K562 (cell line): ENCODE results near the gene SPATA32. TPM values are rescaled to one million over a fixed set of nuclear protein-coding genes. Genes with fewer than 3 reads are reported as not detected.

Experiments used
- ATF1 ChIP-seq, 2 experiments: fragments of 450-650 bp in 1 of 2; IDR thresholded peaks; 2 replicates each; pipeline ENCODE4 v1.6.1; 2016; ENCODE audit warnings: missing compliant biosample characterization in 1 of 2, missing genetic modification characterization in 1 of 2
- CBX3 ChIP-seq, 2 experiments: IDR thresholded peaks; 1 replicate in 1 of 2; 2 replicates in 1 of 2; pipeline ENCODE4 v1.6.1; 2012; ENCODE audit warnings: inconsistent platforms in 2 of 2, low read length in 2 of 2, borderline replicate concordance in 1 of 2, control low read depth in 1 of 2
- FOXJ2 ChIP-seq: fragments of 200-800 bp; sonication (Bioruptor generic); IDR thresholded peaks from 2 replicates; pipeline ENCODE4 v1.6.1; 2016; ENCODE audit warnings: missing genetic modification characterization, missing compliant biosample characterization
- HDAC1 ChIP-seq, 2 experiments: fragments of 450-650 bp; IDR thresholded peaks; 2 replicates each; pipeline ENCODE4 v1.6.1; 2016 to 2017; ENCODE audit warnings: inconsistent platforms in 1 of 2, mild to moderate bottlenecking in 1 of 2, moderate library complexity in 1 of 2
- PRPF4 ChIP-seq: fragments of 200-400 bp; formaldehyde crosslinking; IDR thresholded peaks from one replicate; pipeline ENCODE4 v1.6.1; 2017; ENCODE audit warnings: low read length, low read depth, mild to moderate bottlenecking; ENCODE audit not compliant: insufficient read depth, poor library complexity, severe bottlenecking
- SPI1 ChIP-seq: IDR thresholded peaks from 2 replicates; pipeline ENCODE4 v1.6.1; 2011; ENCODE audit warnings: low read depth, low read length, control low read depth, borderline replicate concordance
- TBP ChIP-seq: optimal IDR thresholded peaks from 2 replicates; pipeline ENCODE3; 2011; ENCODE audit warnings: low read depth, low read length, improper control_type of control experiment
- ZBED1 ChIP-seq: IDR thresholded peaks from 2 replicates; pipeline ENCODE4 v1.6.1; 2014
- ZNF311 ChIP-seq: fragments of 250-450 bp; sonication (Bioruptor Pico); IDR thresholded peaks from 2 replicates; pipeline ENCODE4 v1.4.0; 2020; ENCODE audit warnings: mild to moderate bottlenecking, moderate library complexity
- polyA plus RNA-seq, 8 experiments: library from polyadenylated mRNA; depleted of rRNA in 4 of 8; stranded (reverse) in 5 of 8; unstranded in 3 of 8; fragments of >200 nt; fragmentation: Nextera tagmentation in 2 of 8; fragmentation: Illumina TruSeq in 1 of 8; extraction: Ambion mirVana in 2 of 8; extraction: Trizol in 1 of 8; gene quantifications; 2 replicates each; pipeline versions ENCODE4 v1.2.1 to v1.2.3, GENCODE V29; 2011 to 2014; ENCODE audit warnings: inconsistent platforms in 1 of 8, missing spikeins in 1 of 8
- total RNA-seq, 7 experiments: library from RNA; depleted of rRNA in 6 of 7; stranded (reverse); fragments of >200 nt in 6 of 7; fragmentation: Illumina TruSeq in 2 of 7; extraction: Trizol in 2 of 7; gene quantifications; 2 replicates each; pipeline versions ENCODE4 v1.2.1 to v1.2.3, GENCODE V29; 2011 to 2021; ENCODE audit warnings: low replicate concordance in 1 of 7
- TF ChIP-seq, protein P1 (sequence below), 3 experiments: fragments of 200-800 bp in 1 of 3; sonication (Bioruptor generic) in 1 of 3; sonication (generic) in 1 of 3; formaldehyde crosslinking in 1 of 3; IDR thresholded peaks; 2 replicates each; pipeline versions ENCODE4 v1.6.1 to v1.8.0; 2016 to 2022; ENCODE audit warnings: mild to moderate bottlenecking in 2 of 3, missing compliant biosample characterization in 2 of 3, missing genetic modification characterization in 2 of 3, missing genetic modification reagents in 1 of 3
- TF ChIP-seq, protein P2 (sequence below): fragments of 250-450 bp; sonication (Bioruptor Pico); IDR thresholded peaks from 2 replicates; pipeline ENCODE4 v1.4.0; 2020
- TF ChIP-seq, protein P3 (sequence below): fragments of 450-650 bp; conservative IDR thresholded peaks from 2 replicates; pipeline ENCODE4 v1.6.1; 2016; ENCODE audit warnings: missing genetic modification characterization, low read depth, mild to moderate bottlenecking, control low read depth, missing compliant biosample characterization
- TF ChIP-seq, protein P4 (sequence below): sonication (generic); IDR thresholded peaks from 2 replicates; pipeline ENCODE4 v1.6.1; 2016
- TF ChIP-seq, protein P5 (sequence below): fragments of 250-450 bp; sonication (Bioruptor Pico); IDR thresholded peaks from 2 replicates; pipeline ENCODE4 v1.9.0; 2021; ENCODE audit warnings: mild to moderate bottlenecking, inconsistent platforms

The SPATA32 gene
- total and polyA plus RNA-seq, 9 of the 15 experiments (the other 6 are each of a cell fraction or from before 2014, with no cell fraction given): 0.03 to 0.06 TPM; not detected in 7

DNA sequence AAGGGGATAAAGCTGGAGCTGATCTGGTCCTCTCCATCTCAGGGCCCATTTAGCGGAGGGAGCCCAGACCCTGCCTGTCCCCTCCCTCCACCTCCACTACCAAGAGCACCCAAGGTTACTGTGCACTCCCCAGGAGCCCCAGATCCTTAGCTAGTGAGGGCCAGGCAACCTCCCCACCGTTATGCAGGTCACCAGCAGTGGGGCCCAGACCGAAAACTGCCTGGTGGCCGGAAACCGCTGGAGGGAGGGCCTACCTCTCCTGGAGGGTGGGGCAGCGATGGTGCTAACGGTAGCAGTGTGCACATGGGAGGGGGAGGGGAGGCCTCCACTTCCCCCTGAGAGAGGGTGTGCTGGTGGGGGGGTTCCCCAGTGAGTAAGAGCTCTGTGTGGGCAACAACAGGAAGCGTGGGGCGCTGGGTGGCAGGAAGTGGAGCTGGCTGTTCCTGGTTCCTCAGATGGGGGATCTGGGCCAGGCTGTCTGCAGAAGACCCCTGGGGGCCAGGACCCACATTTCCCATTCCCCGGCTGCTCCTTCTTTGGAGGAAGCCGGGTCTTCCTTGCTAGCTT lies 35.8 kb downstream of the SPATA32 start (continued):
- TF ChIP-seq, protein P1, sequence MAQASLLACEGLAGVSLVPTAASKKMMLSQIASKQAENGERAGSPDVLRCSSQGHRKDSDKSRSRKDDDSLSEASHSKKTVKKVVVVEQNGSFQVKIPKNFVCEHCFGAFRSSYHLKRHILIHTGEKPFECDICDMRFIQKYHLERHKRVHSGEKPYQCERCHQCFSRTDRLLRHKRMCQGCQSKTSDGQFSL (CRISPR knock-in tag; IDR thresholded peaks at IDR 0.05): peak; percentile 94
- TF ChIP-seq, protein P1 (tag; IDR thresholded peaks at IDR 0.05): no peak; a peak in 1 of 4 replicates
- TF ChIP-seq, protein P2, sequence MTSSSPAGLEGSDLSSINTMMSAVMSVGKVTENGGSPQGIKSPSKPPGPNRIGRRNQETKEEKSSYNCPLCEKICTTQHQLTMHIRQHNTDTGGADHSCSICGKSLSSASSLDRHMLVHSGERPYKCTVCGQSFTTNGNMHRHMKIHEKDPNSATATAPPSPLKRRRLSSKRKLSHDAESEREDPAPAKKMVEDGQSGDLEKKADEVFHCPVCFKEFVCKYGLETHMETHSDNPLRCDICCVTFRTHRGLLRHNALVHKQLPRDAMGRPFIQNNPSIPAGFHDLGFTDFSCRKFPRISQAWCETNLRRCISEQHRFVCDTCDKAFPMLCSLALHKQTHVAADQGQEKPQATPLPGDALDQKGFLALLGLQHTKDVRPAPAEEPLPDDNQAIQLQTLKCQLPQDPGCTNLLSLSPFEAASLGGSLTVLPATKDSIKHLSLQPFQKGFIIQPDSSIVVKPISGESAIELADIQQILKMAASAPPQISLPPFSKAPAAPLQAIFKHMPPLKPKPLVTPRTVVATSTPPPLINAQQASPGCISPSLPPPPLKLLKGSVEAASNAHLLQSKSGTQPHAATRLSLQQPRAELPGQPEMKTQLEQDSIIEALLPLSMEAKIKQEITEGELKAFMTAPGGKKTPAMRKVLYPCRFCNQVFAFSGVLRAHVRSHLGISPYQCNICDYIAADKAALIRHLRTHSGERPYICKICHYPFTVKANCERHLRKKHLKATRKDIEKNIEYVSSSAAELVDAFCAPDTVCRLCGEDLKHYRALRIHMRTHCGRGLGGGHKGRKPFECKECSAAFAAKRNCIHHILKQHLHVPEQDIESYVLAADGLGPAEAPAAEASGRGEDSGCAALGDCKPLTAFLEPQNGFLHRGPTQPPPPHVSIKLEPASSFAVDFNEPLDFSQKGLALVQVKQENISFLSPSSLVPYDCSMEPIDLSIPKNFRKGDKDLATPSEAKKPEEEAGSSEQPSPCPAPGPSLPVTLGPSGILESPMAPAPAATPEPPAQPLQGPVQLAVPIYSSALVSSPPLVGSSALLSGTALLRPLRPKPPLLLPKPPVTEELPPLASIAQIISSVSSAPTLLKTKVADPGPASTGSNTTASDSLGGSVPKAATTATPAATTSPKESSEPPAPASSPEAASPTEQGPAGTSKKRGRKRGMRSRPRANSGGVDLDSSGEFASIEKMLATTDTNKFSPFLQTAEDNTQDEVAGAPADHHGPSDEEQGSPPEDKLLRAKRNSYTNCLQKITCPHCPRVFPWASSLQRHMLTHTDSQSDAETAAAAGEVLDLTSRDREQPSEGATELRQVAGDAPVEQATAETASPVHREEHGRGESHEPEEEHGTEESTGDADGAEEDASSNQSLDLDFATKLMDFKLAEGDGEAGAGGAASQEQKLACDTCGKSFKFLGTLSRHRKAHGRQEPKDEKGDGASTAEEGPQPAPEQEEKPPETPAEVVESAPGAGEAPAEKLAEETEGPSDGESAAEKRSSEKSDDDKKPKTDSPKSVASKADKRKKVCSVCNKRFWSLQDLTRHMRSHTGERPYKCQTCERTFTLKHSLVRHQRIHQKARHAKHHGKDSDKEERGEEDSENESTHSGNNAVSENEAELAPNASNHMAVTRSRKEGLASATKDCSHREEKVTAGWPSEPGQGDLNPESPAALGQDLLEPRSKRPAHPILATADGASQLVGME (CRISPR knock-in tag): peak; percentile 49; the same call in 1 of the 2 replicates
- TF ChIP-seq ATF1 (CRISPR knock-in tag; IDR thresholded peaks at IDR 0.05): no peak
- TF ChIP-seq ATF1 (tag; IDR thresholded peaks at IDR 0.05): peak; percentile 45; the same call in 1 of the 2 replicates
- peak in 1 of 2 experiments; percentile 72; a peak in 1 of 4 replicates for TF ChIP-seq HDAC1 (IDR thresholded peaks at IDR 0.05)
- peak; percentile 79; the same call in 1 of the 2 replicates for TF ChIP-seq ZBED1
- no peak for TF ChIP-seq FOXJ2 (tag)
- no peak for TF ChIP-seq PRPF4
- TF ChIP-seq, protein P3, sequence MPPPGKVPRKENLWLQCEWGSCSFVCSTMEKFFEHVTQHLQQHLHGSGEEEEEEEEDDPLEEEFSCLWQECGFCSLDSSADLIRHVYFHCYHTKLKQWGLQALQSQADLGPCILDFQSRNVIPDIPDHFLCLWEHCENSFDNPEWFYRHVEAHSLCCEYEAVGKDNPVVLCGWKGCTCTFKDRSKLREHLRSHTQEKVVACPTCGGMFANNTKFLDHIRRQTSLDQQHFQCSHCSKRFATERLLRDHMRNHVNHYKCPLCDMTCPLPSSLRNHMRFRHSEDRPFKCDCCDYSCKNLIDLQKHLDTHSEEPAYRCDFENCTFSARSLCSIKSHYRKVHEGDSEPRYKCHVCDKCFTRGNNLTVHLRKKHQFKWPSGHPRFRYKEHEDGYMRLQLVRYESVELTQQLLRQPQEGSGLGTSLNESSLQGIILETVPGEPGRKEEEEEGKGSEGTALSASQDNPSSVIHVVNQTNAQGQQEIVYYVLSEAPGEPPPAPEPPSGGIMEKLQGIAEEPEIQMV (tag): 0 out of 2 replicates have a peak, but pooled peaks have one; percentile 4
- TF ChIP-seq, protein P4, sequence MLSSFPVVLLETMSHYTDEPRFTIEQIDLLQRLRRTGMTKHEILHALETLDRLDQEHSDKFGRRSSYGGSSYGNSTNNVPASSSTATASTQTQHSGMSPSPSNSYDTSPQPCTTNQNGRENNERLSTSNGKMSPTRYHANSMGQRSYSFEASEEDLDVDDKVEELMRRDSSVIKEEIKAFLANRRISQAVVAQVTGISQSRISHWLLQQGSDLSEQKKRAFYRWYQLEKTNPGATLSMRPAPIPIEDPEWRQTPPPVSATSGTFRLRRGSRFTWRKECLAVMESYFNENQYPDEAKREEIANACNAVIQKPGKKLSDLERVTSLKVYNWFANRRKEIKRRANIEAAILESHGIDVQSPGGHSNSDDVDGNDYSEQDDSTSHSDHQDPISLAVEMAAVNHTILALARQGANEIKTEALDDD: peak; percentile 69
- TF ChIP-seq SPI1: peak; percentile 84
- TF ChIP-seq CBX3 (IDR thresholded peaks at IDR 0.05; ENCODE audit: borderline replicate concordance in 1 of 2, low read length in 2 of 2): 0 out of 3 replicates have a peak, but pooled peaks of 1 of the 2 experiments have one; percentile 40
- TF ChIP-seq, protein P5, sequence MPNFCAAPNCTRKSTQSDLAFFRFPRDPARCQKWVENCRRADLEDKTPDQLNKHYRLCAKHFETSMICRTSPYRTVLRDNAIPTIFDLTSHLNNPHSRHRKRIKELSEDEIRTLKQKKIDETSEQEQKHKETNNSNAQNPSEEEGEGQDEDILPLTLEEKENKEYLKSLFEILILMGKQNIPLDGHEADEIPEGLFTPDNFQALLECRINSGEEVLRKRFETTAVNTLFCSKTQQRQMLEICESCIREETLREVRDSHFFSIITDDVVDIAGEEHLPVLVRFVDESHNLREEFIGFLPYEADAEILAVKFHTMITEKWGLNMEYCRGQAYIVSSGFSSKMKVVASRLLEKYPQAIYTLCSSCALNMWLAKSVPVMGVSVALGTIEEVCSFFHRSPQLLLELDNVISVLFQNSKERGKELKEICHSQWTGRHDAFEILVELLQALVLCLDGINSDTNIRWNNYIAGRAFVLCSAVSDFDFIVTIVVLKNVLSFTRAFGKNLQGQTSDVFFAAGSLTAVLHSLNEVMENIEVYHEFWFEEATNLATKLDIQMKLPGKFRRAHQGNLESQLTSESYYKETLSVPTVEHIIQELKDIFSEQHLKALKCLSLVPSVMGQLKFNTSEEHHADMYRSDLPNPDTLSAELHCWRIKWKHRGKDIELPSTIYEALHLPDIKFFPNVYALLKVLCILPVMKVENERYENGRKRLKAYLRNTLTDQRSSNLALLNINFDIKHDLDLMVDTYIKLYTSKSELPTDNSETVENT (CRISPR knock-in tag): peak; percentile 39; the same call in 1 of the 2 replicates
- peak; percentile 62; the same call in 1 of the 2 replicates for TF ChIP-seq ZNF311
- TF ChIP-seq TBP: peak; percentile 64
